DND-41 (cell line): ENCODE measurements around the gene LGALS7.
"Not testable (repeated sequence)": the region's sequence is repeated elsewhere in the genome, so short reads cannot be mapped to it uniquely, and the experiment has no call there.

Source experiments
- EZH2 ChIP-seq: IDR thresholded peaks from 3 replicates; pipeline ENCODE4 v1.6.1; 2012; ENCODE audit warnings: borderline replicate concordance, low read depth, mild to moderate bottlenecking, moderate library complexity, low read length, inconsistent platforms; ENCODE audit not compliant: severe bottlenecking
- TF ChIP-seq, protein P1 (sequence below): IDR thresholded peaks from 2 replicates; pipeline ENCODE4 v1.5.1; 2012; ENCODE audit warnings: borderline replicate concordance, low read length, moderate library complexity, mild to moderate bottlenecking; ENCODE audit not compliant: poor library complexity, severe bottlenecking; ENCODE audit errors: extremely low read depth

GRCh38 chr19:38771569-38771968 lies 1.7 kb downstream of the LGALS7 start:
- TF ChIP-seq, protein P1, sequence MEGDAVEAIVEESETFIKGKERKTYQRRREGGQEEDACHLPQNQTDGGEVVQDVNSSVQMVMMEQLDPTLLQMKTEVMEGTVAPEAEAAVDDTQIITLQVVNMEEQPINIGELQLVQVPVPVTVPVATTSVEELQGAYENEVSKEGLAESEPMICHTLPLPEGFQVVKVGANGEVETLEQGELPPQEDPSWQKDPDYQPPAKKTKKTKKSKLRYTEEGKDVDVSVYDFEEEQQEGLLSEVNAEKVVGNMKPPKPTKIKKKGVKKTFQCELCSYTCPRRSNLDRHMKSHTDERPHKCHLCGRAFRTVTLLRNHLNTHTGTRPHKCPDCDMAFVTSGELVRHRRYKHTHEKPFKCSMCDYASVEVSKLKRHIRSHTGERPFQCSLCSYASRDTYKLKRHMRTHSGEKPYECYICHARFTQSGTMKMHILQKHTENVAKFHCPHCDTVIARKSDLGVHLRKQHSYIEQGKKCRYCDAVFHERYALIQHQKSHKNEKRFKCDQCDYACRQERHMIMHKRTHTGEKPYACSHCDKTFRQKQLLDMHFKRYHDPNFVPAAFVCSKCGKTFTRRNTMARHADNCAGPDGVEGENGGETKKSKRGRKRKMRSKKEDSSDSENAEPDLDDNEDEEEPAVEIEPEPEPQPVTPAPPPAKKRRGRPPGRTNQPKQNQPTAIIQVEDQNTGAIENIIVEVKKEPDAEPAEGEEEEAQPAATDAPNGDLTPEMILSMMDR = not testable (repeated sequence)
- TF ChIP-seq EZH2 = not testable (repeated sequence)
